Activated naive CD8-positive, alpha-beta T cell treated with anti-CD3 and anti-CD28 coated beads, Interleukin-2, amount 50 U/mL, for 24 hours (primary cell): ENCODE measurements around the gene SH3GL3.

Experiments used
- ATAC-seq: fragments of 150-1000 bp; cut with Tn5 transposase; one replicate; pipeline ENCODE4 v1.10.0; 2021
- DNase-seq: peaks from one replicate; pipeline ENCODE4 v3.0.0; 2021
- H3K27ac Mint-ChIP-seq: one replicate; pipeline ENCODE4 v1.8.0; 2021; ENCODE audit warnings: mild to moderate bottlenecking, mixed read lengths
- H3K27me3 Mint-ChIP-seq: one replicate; pipeline ENCODE4 v1.8.0; 2021; ENCODE audit warnings: mixed read lengths
- H3K36me3 Mint-ChIP-seq: one replicate; pipeline ENCODE4 v1.8.0; 2021; ENCODE audit warnings: low read depth, mixed read lengths
- H3K4me1 Mint-ChIP-seq: one replicate; pipeline ENCODE4 v1.8.0; 2021; ENCODE audit warnings: mixed read lengths
- H3K4me3 Mint-ChIP-seq: one replicate; pipeline ENCODE4 v1.8.0; 2021; ENCODE audit warnings: mild to moderate bottlenecking, moderate library complexity, mixed read lengths
- H3K9me3 Mint-ChIP-seq: one replicate; pipeline ENCODE4 v1.8.0; 2021; ENCODE audit warnings: mixed read lengths

SH3GL3 gene

DNA sequence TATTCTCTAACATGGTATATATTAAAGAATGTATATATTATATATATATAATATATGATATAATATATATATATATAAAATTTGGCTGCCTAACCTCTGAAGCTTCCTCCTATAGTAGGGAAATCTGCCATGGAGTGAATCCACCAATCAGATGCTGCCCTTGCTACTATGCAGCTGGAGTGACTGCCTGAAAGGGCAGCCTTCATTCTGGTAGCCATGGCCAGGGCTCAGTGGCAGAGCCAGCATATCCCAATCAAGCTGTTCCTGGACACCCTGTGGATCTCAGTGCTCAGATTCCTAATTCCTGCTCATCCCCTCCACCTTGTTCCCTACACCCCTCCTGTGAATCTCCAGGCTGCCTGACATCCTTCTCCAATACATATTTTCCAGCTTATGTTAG, 2.2 kb upstream of the SH3GL3 start:
- Mint-ChIP-seq H3K27me3 (peaks cover 43% of the 10 kb centered on the region), H3K9me3 (no peaks in the 10 kb centered on the region), H3K4me3 (no peak overlapping the region), H3K4me1 (peaks cover 6% of the 10 kb centered on the region), H3K27ac (no peak overlapping the region), H3K36me3 (no peaks in the 10 kb centered on the region)
- DNase-seq (no peak), ATAC-seq (no peak)

- Mint-ChIP-seq H3K27me3 (peaks cover 41% of the 10 kb centered on the region), H3K4me1 (peaks cover 6% of the 10 kb centered on the region), H3K36me3 (no peaks in the 10 kb centered on the region), H3K9me3 (no peaks in the 10 kb centered on the region), H3K27ac (no peak overlapping the region), H3K4me3 (no peak overlapping the region)
- no peak for ATAC-seq
- no peak for DNase-seq
These were observed 1.5 kb upstream of the SH3GL3 start for GRCh38 chr15:83445643-83446042.

DNA sequence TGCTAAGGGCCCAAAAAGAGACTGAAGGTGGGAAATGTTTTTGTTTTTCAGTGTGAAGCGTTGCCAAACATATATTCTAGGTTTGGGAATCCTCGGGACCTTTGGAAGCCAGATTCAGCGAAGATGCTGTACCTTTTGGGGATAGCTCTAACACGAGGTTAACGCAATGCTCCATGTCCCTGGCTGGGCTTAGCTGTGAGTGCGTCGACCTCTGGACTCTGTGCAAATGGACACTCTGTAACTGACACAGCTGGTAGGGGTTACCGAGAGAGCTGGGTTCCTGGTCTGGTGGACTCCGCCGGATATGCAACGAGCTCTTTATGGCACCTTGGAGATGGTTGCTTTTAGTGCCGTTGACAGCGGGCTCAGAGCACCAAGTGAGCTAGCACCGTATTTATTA, 724 bp upstream of the SH3GL3 start:
- H3K4me3 Mint-ChIP-seq: no peak overlapping the region
- no peaks in the 10 kb centered on the region for H3K9me3 Mint-ChIP-seq
- peaks cover 41% of the 10 kb centered on the region for H3K27me3 Mint-ChIP-seq
- H3K36me3 Mint-ChIP-seq: no peaks in the 10 kb centered on the region
- peaks cover 6% of the 10 kb centered on the region for H3K4me1 Mint-ChIP-seq
- ATAC-seq (no peak), DNase-seq (no peak)
- H3K27ac Mint-ChIP-seq: no peak overlapping the region

GRCh38 chr15:83449250-83449671, 2.1 kb downstream of the SH3GL3 start:
- ATAC-seq: no peak
- H3K36me3 Mint-ChIP-seq: no peaks in the 10 kb centered on the region
- peaks cover 38% of the 10 kb centered on the region for H3K27me3 Mint-ChIP-seq
- H3K4me1 Mint-ChIP-seq: peaks cover 6% of the 10 kb centered on the region
- no peak overlapping the region for H3K4me3 Mint-ChIP-seq
- H3K27ac Mint-ChIP-seq: no peak overlapping the region
- DNase-seq: no peak
- H3K9me3 Mint-ChIP-seq: no peaks in the 10 kb centered on the region

- H3K27ac Mint-ChIP-seq: no peak overlapping the region
- DNase-seq (no peak), ATAC-seq (no peak)
- no peaks in the 10 kb centered on the region for H3K36me3 Mint-ChIP-seq
- H3K9me3 Mint-ChIP-seq: no peaks in the 10 kb centered on the region
- peaks cover 37% of the 10 kb centered on the region for H3K27me3 Mint-ChIP-seq
- H3K4me1 Mint-ChIP-seq: peaks cover 6% of the 10 kb centered on the region
- no peak overlapping the region for H3K4me3 Mint-ChIP-seq
These were observed 2.9 kb downstream of the SH3GL3 start for GRCh38 chr15:83449937-83450506.

DNA sequence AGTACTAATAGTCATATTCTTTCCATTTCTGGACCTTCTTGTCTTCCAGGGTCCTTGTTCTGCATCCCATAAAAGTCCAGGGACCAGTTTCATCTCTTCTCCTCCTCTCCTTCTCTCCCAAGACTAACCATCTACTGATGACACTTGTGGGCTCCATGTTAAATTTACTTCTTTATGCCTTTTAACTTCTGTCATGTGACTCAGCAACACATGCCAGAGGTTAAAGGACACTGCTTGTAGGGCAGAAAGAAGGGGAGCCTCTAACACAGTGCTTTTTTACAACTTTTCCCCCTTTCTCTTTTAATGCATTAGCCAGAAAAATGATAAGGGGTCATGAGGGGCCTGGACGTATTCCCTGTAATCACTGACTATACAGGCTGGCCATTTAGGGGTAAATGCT, 10.0 kb downstream of the SH3GL3 start:
- DNase-seq (no peak), ATAC-seq (no peak)
- H3K27me3 Mint-ChIP-seq: peaks cover 3% of the 10 kb centered on the region
- H3K36me3 Mint-ChIP-seq: no peaks in the 10 kb centered on the region
- no peak overlapping the region for H3K4me3 Mint-ChIP-seq
- H3K4me1 Mint-ChIP-seq: no peaks in the 10 kb centered on the region
- H3K9me3 Mint-ChIP-seq: no peaks in the 10 kb centered on the region
- H3K27ac Mint-ChIP-seq: no peak overlapping the region

- DNase-seq (no peak), ATAC-seq (no peak)
- H3K36me3 Mint-ChIP-seq: no peaks in the 10 kb centered on the region
- no peak overlapping the region for H3K27ac Mint-ChIP-seq
- H3K4me3 Mint-ChIP-seq: no peak overlapping the region
- H3K4me1 Mint-ChIP-seq: no peaks in the 10 kb centered on the region
- H3K27me3 Mint-ChIP-seq: peaks cover 3% of the 10 kb centered on the region
- no peaks in the 10 kb centered on the region for H3K9me3 Mint-ChIP-seq
These were observed 11.2 kb downstream of the SH3GL3 start for GRCh38 chr15:83458381-83458780.

GRCh38 chr15:83462026-83462425, 14.9 kb downstream of the SH3GL3 start:
- no peak for DNase-seq
- no peaks in the 10 kb centered on the region for H3K36me3 Mint-ChIP-seq
- H3K27me3 Mint-ChIP-seq: peaks cover 3% of the 10 kb centered on the region
- H3K27ac Mint-ChIP-seq: no peak overlapping the region
- H3K4me1 Mint-ChIP-seq: no peaks in the 10 kb centered on the region
- H3K9me3 Mint-ChIP-seq: no peaks in the 10 kb centered on the region
- ATAC-seq: no peak
- H3K4me3 Mint-ChIP-seq: no peak overlapping the region

- Mint-ChIP-seq H3K27me3 (peaks cover 3% of the 10 kb centered on the region), H3K4me1 (no peaks in the 10 kb centered on the region), H3K9me3 (no peaks in the 10 kb centered on the region), H3K27ac (no peak overlapping the region), H3K4me3 (no peak overlapping the region), H3K36me3 (no peaks in the 10 kb centered on the region)
- DNase-seq (no peak), ATAC-seq (no peak)
These were observed 15.9 kb downstream of the SH3GL3 start for GRCh38 chr15:83462953-83463433.

GRCh38 chr15:83470887-83471286, 23.7 kb downstream of the SH3GL3 start:
- Mint-ChIP-seq H3K4me3 (no peak overlapping the region), H3K9me3 (no peaks in the 10 kb centered on the region), H3K36me3 (no peaks in the 10 kb centered on the region), H3K27ac (no peak overlapping the region), H3K27me3 (peaks cover 6% of the 10 kb centered on the region), H3K4me1 (no peaks in the 10 kb centered on the region)
- ATAC-seq: no peak
- no peak for DNase-seq

DNA sequence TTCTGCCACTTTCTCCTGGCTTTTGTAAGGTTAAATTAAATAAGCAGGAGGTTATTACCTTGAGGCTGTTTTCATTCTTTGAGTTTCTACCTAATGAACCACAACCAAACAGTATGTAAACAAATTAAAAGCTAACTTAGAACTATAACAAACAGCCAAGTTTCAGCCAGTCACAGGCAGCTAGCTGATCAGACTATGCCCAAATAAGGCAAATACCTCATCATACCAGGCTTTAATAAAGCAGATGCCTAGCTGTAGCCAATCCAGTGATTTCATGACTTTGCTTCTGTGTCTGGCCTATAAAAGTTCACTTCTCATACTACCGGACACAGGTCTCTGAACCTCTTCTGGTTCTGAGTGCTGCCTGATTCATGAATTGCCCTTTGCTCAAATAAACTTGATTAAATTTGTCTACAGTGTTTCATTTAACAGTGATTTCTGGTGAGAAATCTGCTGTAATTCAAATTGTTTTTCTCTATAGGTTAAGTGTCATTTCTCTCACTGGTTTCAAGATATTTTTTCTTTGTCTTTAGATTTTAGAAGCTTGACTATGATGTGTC, 24.2 kb downstream of the SH3GL3 start:
- Mint-ChIP-seq H3K36me3 (no peaks in the 10 kb centered on the region), H3K27ac (no peak overlapping the region), H3K4me1 (no peaks in the 10 kb centered on the region), H3K9me3 (no peaks in the 10 kb centered on the region), H3K27me3 (peaks cover 6% of the 10 kb centered on the region), H3K4me3 (no peak overlapping the region)
- no peak for DNase-seq
- no peak for ATAC-seq

DNA sequence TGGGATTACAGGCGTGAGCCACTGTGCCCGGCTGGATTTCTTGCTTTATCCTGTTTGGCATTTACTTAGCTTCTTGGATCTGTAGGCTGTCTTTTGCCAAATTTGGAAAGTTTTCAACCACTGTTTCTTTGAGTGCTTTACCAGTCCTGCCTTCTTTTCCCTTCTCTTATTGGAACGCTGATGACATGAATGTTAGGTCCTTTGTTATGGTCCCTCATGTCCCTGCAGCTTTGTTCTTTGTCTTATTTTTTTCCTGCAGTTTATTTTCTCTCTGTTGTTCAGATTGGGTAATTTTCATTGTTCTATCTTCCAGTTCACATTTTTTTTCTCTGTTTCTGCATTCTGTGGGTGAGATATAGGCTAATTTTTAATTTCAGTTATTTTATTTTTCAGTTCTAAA, 25.0 kb downstream of the SH3GL3 start:
- H3K36me3 Mint-ChIP-seq: no peaks in the 10 kb centered on the region
- DNase-seq: no peak
- ATAC-seq: no peak
- H3K4me3 Mint-ChIP-seq: no peak overlapping the region
- no peak overlapping the region for H3K27ac Mint-ChIP-seq
- H3K27me3 Mint-ChIP-seq: peaks cover 6% of the 10 kb centered on the region
- H3K4me1 Mint-ChIP-seq: no peaks in the 10 kb centered on the region
- H3K9me3 Mint-ChIP-seq: no peaks in the 10 kb centered on the region

- no peaks in the 10 kb centered on the region for H3K36me3 Mint-ChIP-seq
- H3K9me3 Mint-ChIP-seq: no peaks in the 10 kb centered on the region
- no peaks in the 10 kb centered on the region for H3K4me1 Mint-ChIP-seq
- no peak overlapping the region for H3K27ac Mint-ChIP-seq
- H3K27me3 Mint-ChIP-seq: peaks cover 6% of the 10 kb centered on the region
- ATAC-seq: no peak
- no peak overlapping the region for H3K4me3 Mint-ChIP-seq
- DNase-seq: no peak
These were observed 25.7 kb downstream of the SH3GL3 start for GRCh38 chr15:83472797-83473196.

DNA sequence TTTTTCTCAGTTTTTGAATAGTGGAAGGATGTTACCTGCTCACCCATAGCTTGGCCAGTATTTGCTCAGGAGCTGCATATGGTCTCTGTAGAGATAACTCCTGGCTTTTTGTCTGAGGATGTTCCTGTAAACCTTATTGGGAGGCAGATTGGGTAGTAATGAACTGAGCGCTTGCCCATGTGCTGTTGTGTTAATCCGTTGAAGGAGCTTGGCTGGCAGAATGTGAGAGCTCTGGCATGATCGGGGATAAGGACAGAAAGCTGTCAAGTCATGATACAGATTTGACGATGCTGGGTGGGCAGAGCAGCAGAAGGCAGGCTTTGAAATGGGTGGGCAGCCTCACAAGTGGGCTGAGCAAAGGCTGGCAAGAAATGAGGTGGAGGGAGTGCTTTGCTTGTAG, 27.4 kb downstream of the SH3GL3 start:
- ATAC-seq (no peak), DNase-seq (no peak)
- Mint-ChIP-seq H3K4me3 (no peak overlapping the region), H3K27ac (no peak overlapping the region), H3K27me3 (peaks cover 2% of the 10 kb centered on the region), H3K36me3 (no peaks in the 10 kb centered on the region), H3K9me3 (no peaks in the 10 kb centered on the region), H3K4me1 (no peaks in the 10 kb centered on the region)

GRCh38 chr15:83475551-83475950, 28.4 kb downstream of the SH3GL3 start:
- no peaks in the 10 kb centered on the region for H3K4me1 Mint-ChIP-seq
- no peaks in the 10 kb centered on the region for H3K9me3 Mint-ChIP-seq
- ATAC-seq (no peak), DNase-seq (no peak)
- no peak overlapping the region for H3K4me3 Mint-ChIP-seq
- no peak overlapping the region for H3K27ac Mint-ChIP-seq
- peaks cover 1% of the 10 kb centered on the region for H3K27me3 Mint-ChIP-seq
- no peaks in the 10 kb centered on the region for H3K36me3 Mint-ChIP-seq

GRCh38 chr15:83476066-83476465, 28.9 kb downstream of the SH3GL3 start:
- Mint-ChIP-seq H3K27ac (no peak overlapping the region), H3K4me1 (no peaks in the 10 kb centered on the region), H3K9me3 (no peaks in the 10 kb centered on the region), H3K27me3 (no peaks in the 10 kb centered on the region), H3K36me3 (no peaks in the 10 kb centered on the region), H3K4me3 (no peak overlapping the region)
- DNase-seq: no peak
- no peak for ATAC-seq
